Measurements from ENCODE around the gene ATP10D.

ATP10D gene

GRCh38 chr4:47485047-47485692, at the start of gene ATP10D:
ATP10D (plus strand) TSS chr4:47485275; CDS start chr4:47512541, 27,266 bp downstream.
- Histone ChIP-seq H3F3A (ENCODE audit: insufficient read depth, low read length) (no peaks in the 10 kb centered on the region), H3K4me1 (ENCODE audit: insufficient read depth, low read length, severe bottlenecking) (peaks cover 25% of the 10 kb centered on the region), H3K36me3 (ENCODE audit: insufficient read depth, low read length) (no peaks in the 10 kb centered on the region), H3K4me3 (ENCODE audit: low read depth, low read length, poor library complexity, severe bottlenecking) (peak within 1 kb of the TSS; percentile 63), H3K27me3 (ENCODE audit: insufficient read depth, low read length) (no peaks in the 10 kb centered on the region), H3K27ac (ENCODE audit: low read depth, low read length, poor library complexity, severe bottlenecking) (no peak within 1 kb of the TSS), H3K9ac (ENCODE audit: low read length) (peak within 1 kb of the TSS; percentile 59), H2AFZ (ENCODE audit: low read length) (peak within 1 kb of the TSS; percentile 90), H3K9me2 (ENCODE audit: low read depth, low read length) (no peaks in the 10 kb centered on the region), H4K20me1 (ENCODE audit: insufficient read depth, low read length) (no peaks in the 10 kb centered on the region), H3K4me2 (ENCODE audit: low read length) (peak within 1 kb of the TSS; percentile 77), H3K79me2 (ENCODE audit: insufficient read depth, low read length) (no peaks in the 10 kb centered on the region), H3K9me3 (ENCODE audit: low read length) (no peaks in the 10 kb centered on the region)
- TF ChIP-seq EZH2 (IDR thresholded peaks at IDR 0.05; ENCODE audit: borderline replicate concordance, low read length) (no peak), CTCF (IDR thresholded peaks at IDR 0.05; ENCODE audit: low read length) (no peak)

GRCh38 chr4:47442980-47443379, 42.1 kb upstream of the ATP10D start:
- H3K4me2 ChIP-seq (ENCODE audit: low read length): no peak overlapping the region
- H4K20me1 ChIP-seq (ENCODE audit: insufficient read depth, low read length): no peaks in the 10 kb centered on the region
- H3K4me1 ChIP-seq (ENCODE audit: insufficient read depth, low read length, severe bottlenecking): no peaks in the 10 kb centered on the region
- H3K9me3 ChIP-seq (ENCODE audit: low read length): no peaks in the 10 kb centered on the region
- no peaks in the 10 kb centered on the region for H3K79me2 ChIP-seq (ENCODE audit: insufficient read depth, low read length)
- TF ChIP-seq EZH2 (IDR thresholded peaks at IDR 0.05; ENCODE audit: borderline replicate concordance, low read length) (no peak), CTCF (IDR thresholded peaks at IDR 0.05; ENCODE audit: low read length) (no peak)
- H3K9ac ChIP-seq (ENCODE audit: low read length): no peak overlapping the region
- no peak overlapping the region for H3K4me3 ChIP-seq (ENCODE audit: low read depth, low read length, poor library complexity, severe bottlenecking)
- H3K9me2 ChIP-seq (ENCODE audit: low read depth, low read length): no peaks in the 10 kb centered on the region
- no peaks in the 10 kb centered on the region for H3K27me3 ChIP-seq (ENCODE audit: insufficient read depth, low read length)
- H3K36me3 ChIP-seq (ENCODE audit: insufficient read depth, low read length): no peaks in the 10 kb centered on the region
- no peak overlapping the region for H3K27ac ChIP-seq (ENCODE audit: low read depth, low read length, poor library complexity, severe bottlenecking)
- H2AFZ ChIP-seq (ENCODE audit: low read length): no peak overlapping the region
- H3F3A ChIP-seq (ENCODE audit: insufficient read depth, low read length): no peaks in the 10 kb centered on the region

GRCh38 chr4:47444031-47444430, 41.0 kb upstream of the ATP10D start:
- Histone ChIP-seq H3F3A (ENCODE audit: insufficient read depth, low read length) (no peaks in the 10 kb centered on the region), H3K4me1 (ENCODE audit: insufficient read depth, low read length, severe bottlenecking) (no peaks in the 10 kb centered on the region), H3K36me3 (ENCODE audit: insufficient read depth, low read length) (no peaks in the 10 kb centered on the region), H3K4me2 (ENCODE audit: low read length) (no peak overlapping the region), H3K9ac (ENCODE audit: low read length) (no peak overlapping the region), H3K9me2 (ENCODE audit: low read depth, low read length) (no peaks in the 10 kb centered on the region), H3K27me3 (ENCODE audit: insufficient read depth, low read length) (no peaks in the 10 kb centered on the region), H4K20me1 (ENCODE audit: insufficient read depth, low read length) (no peaks in the 10 kb centered on the region), H3K4me3 (ENCODE audit: low read depth, low read length, poor library complexity, severe bottlenecking) (no peak overlapping the region), H3K79me2 (ENCODE audit: insufficient read depth, low read length) (no peaks in the 10 kb centered on the region), H2AFZ (ENCODE audit: low read length) (no peak overlapping the region), H3K9me3 (ENCODE audit: low read length) (no peaks in the 10 kb centered on the region), H3K27ac (ENCODE audit: low read depth, low read length, poor library complexity, severe bottlenecking) (no peak overlapping the region)
- TF ChIP-seq CTCF (IDR thresholded peaks at IDR 0.05; ENCODE audit: low read length): no peak
- TF ChIP-seq EZH2 (IDR thresholded peaks at IDR 0.05; ENCODE audit: borderline replicate concordance, low read length): no peak

Data from OCI-LY1 (cell line).